HEK293 (cell line): ENCODE results near the gene SMIM14.

ENCODE experiments used
- FEZF1 ChIP-seq: fragments of 450-650 bp; formaldehyde crosslinking; IDR thresholded peaks from 2 replicates; pipeline ENCODE4 v1.5.1; 2016; ENCODE audit warnings: missing biosample characterization, missing genetic modification characterization
- IKZF3 ChIP-seq: fragments of 450-650 bp; IDR thresholded peaks from 2 replicates; pipeline ENCODE4 v1.5.0; 2018; ENCODE audit warnings: missing biosample characterization, mild to moderate bottlenecking, missing genetic modification characterization, moderate library complexity
- KLF7 ChIP-seq: fragments of 450-650 bp; formaldehyde crosslinking; IDR thresholded peaks from 2 replicates; pipeline ENCODE4 v1.5.1; 2016; ENCODE audit warnings: missing biosample characterization, missing genetic modification characterization, borderline replicate concordance
- KLF8 ChIP-seq: fragments of 450-650 bp; formaldehyde crosslinking; IDR thresholded peaks from 2 replicates; pipeline ENCODE4 v1.5.1; 2016; ENCODE audit warnings: missing biosample characterization, missing genetic modification characterization
- KLF9 ChIP-seq: fragments of 450-650 bp; formaldehyde crosslinking; IDR thresholded peaks from 2 replicates; pipeline ENCODE4 v1.5.1; 2016; ENCODE audit warnings: missing biosample characterization, missing genetic modification characterization, low read depth
- ZBTB17 ChIP-seq: fragments of 450-650 bp; formaldehyde crosslinking; IDR thresholded peaks from 2 replicates; pipeline ENCODE4 v1.5.1; 2016; ENCODE audit warnings: missing biosample characterization, missing genetic modification characterization
- ZNF121 ChIP-seq: fragments of 450-650 bp; formaldehyde crosslinking; IDR thresholded peaks from 2 replicates; pipeline ENCODE4 v1.5.1; 2016; ENCODE audit warnings: missing biosample characterization, missing genetic modification characterization
- ZNF184 ChIP-seq: fragments of 450-650 bp; IDR thresholded peaks from 2 replicates; pipeline ENCODE4 v1.5.1; 2018; ENCODE audit warnings: missing biosample characterization, mild to moderate bottlenecking, missing genetic modification characterization
- ZNF221 ChIP-seq: fragments of 450-650 bp; formaldehyde crosslinking; IDR thresholded peaks from 2 replicates; pipeline ENCODE4 v1.5.1; 2017; ENCODE audit warnings: missing biosample characterization, missing genetic modification characterization, borderline replicate concordance
- ZNF23 ChIP-seq: fragments of 450-650 bp; formaldehyde crosslinking; IDR thresholded peaks from 2 replicates; pipeline ENCODE4 v1.5.1; 2016; ENCODE audit warnings: missing biosample characterization, missing genetic modification characterization, borderline replicate concordance
- ZNF324 ChIP-seq: fragments of 450-650 bp; formaldehyde crosslinking; IDR thresholded peaks from 2 replicates; pipeline ENCODE4 v1.5.1; 2016; ENCODE audit warnings: missing biosample characterization, missing genetic modification characterization
- ZNF341 ChIP-seq: fragments of 450-650 bp; formaldehyde crosslinking; IDR thresholded peaks from 2 replicates; pipeline ENCODE4; 2016; ENCODE audit warnings: low read depth, missing biosample characterization, missing genetic modification characterization
- ZNF350 ChIP-seq: fragments of 450-650 bp; formaldehyde crosslinking; IDR thresholded peaks from 2 replicates; pipeline ENCODE4 v1.5.0; 2017; ENCODE audit warnings: missing biosample characterization, mild to moderate bottlenecking, missing genetic modification characterization
- ZNF48 ChIP-seq: fragments of 450-650 bp; formaldehyde crosslinking; IDR thresholded peaks from 2 replicates; pipeline ENCODE4 v1.5.1; 2016; ENCODE audit warnings: missing biosample characterization, missing genetic modification characterization
- ZNF610 ChIP-seq: fragments of 450-650 bp; formaldehyde crosslinking; IDR thresholded peaks from 2 replicates; pipeline ENCODE4 v1.5.1; 2016; ENCODE audit warnings: missing biosample characterization, missing genetic modification characterization, borderline replicate concordance
- ZNF623 ChIP-seq: fragments of 450-650 bp; formaldehyde crosslinking; IDR thresholded peaks from 2 replicates; pipeline ENCODE4 v1.5.1; 2016; ENCODE audit warnings: missing biosample characterization, missing genetic modification characterization
- ZNF791 ChIP-seq: fragments of 450-650 bp; formaldehyde crosslinking; IDR thresholded peaks from 2 replicates; pipeline ENCODE4 v1.5.1; 2016; ENCODE audit warnings: missing biosample characterization, missing genetic modification characterization
- ZNF843 ChIP-seq: fragments of 450-650 bp; formaldehyde crosslinking; IDR thresholded peaks from 2 replicates; pipeline ENCODE4 v1.5.1; 2016; ENCODE audit warnings: missing biosample characterization, missing genetic modification characterization
- ZSCAN16 ChIP-seq: fragments of 450-650 bp; formaldehyde crosslinking; IDR thresholded peaks from 2 replicates; pipeline ENCODE4 v1.5.1; 2016; ENCODE audit warnings: missing biosample characterization, missing genetic modification characterization
- TF ChIP-seq, protein P1 (sequence below): fragments of 450-650 bp; formaldehyde crosslinking; IDR thresholded peaks from 2 replicates; pipeline ENCODE4 v1.5.1; 2016; ENCODE audit warnings: missing biosample characterization, missing genetic modification characterization
- TF ChIP-seq, protein P2 (sequence below): fragments of 450-650 bp; formaldehyde crosslinking; IDR thresholded peaks from 2 replicates; pipeline ENCODE4 v1.5.1; 2016; ENCODE audit warnings: missing biosample characterization, missing genetic modification characterization
- TF ChIP-seq, protein P3 (sequence below): fragments of 450-650 bp; formaldehyde crosslinking; IDR thresholded peaks from 2 replicates; pipeline ENCODE4 v1.5.0; 2017; ENCODE audit warnings: missing biosample characterization, missing genetic modification characterization, borderline replicate concordance
- TF ChIP-seq, protein P4 (sequence below): fragments of 450-650 bp; IDR thresholded peaks from 2 replicates; pipeline ENCODE4 v1.5.1; 2018; ENCODE audit warnings: missing biosample characterization, mild to moderate bottlenecking, missing genetic modification characterization
- TF ChIP-seq, protein P5 (sequence below): fragments of 450-650 bp; formaldehyde crosslinking; IDR thresholded peaks from 2 replicates; pipeline ENCODE4 v1.5.1; 2016; ENCODE audit warnings: missing biosample characterization, missing genetic modification characterization
- TF ChIP-seq, protein P6 (sequence below): fragments of 450-650 bp; IDR thresholded peaks from 2 replicates; pipeline ENCODE4 v1.5.1; 2018; ENCODE audit warnings: missing biosample characterization, missing genetic modification characterization
- TF ChIP-seq, protein P7 (sequence below): fragments of 450-650 bp; formaldehyde crosslinking; IDR thresholded peaks from 2 replicates; pipeline ENCODE4 v1.5.1; 2016; ENCODE audit warnings: missing biosample characterization, missing genetic modification characterization

The SMIM14 gene

DNA sequence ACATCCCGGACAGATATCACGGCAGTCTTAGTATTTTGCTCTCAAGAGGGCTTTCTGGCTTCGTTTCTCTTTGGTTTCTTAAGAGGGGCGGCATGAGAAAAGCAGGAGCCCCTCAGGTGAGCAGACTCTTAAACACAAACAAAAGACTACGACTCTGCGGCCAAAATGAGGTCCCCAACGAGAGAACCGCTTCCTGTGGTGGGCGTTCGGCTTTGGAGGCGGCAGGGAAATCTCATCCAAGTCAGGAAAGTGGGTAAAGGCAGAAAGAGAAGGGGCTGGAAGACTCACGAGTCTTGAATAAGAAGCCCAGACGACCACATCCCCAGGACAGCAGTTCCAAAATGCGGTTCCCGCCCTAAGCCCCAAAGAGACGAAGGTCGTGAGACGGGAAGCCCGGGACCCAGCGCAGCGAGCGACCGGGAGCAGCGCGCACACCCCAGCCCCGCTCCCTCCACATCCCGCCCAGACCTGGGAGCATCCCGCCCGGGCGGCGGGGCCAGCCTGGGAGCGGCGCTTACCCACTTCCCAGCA is 111.8 kb downstream of the SMIM14 start (continued):
- TF ChIP-seq, protein P1, sequence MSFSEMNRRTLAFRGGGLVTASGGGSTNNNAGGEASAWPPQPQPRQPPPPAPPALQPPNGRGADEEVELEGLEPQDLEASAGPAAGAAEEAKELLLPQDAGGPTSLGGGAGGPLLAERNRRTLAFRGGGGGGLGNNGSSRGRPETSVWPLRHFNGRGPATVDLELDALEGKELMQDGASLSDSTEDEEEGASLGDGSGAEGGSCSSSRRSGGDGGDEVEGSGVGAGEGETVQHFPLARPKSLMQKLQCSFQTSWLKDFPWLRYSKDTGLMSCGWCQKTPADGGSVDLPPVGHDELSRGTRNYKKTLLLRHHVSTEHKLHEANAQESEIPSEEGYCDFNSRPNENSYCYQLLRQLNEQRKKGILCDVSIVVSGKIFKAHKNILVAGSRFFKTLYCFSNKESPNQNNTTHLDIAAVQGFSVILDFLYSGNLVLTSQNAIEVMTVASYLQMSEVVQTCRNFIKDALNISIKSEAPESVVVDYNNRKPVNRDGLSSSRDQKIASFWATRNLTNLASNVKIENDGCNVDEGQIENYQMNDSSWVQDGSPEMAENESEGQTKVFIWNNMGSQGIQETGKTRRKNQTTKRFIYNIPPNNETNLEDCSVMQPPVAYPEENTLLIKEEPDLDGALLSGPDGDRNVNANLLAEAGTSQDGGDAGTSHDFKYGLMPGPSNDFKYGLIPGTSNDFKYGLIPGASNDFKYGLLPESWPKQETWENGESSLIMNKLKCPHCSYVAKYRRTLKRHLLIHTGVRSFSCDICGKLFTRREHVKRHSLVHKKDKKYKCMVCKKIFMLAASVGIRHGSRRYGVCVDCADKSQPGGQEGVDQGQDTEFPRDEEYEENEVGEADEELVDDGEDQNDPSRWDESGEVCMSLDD (tag by site-specific recombination), result no peak
- TF ChIP-seq ZNF610 (tag by site-specific recombination) (0 out of 2 replicates have a peak, but pooled peaks have one; percentile 16), ZNF48 (tag by site-specific recombination) (no peak), IKZF3 (no peak; the same call in 1 of the 2 replicates), ZNF221 (tag by site-specific recombination) (no peak), ZSCAN16 (tag by site-specific recombination) (no peak), ZNF791 (tag by site-specific recombination) (no peak), ZNF623 (tag by site-specific recombination) (0 out of 2 replicates have a peak, but pooled peaks have one; percentile 6), ZNF350 (no peak), ZNF23 (no peak), ZNF121 (no peak), ZNF324 (tag by site-specific recombination) (no peak), FEZF1 (tag by site-specific recombination) (no peak), ZNF341 (tag by site-specific recombination) (peak; percentile 59), ZNF184 (tag by site-specific recombination) (no peak), KLF7 (tag by site-specific recombination) (no peak), ZBTB17 (tag by site-specific recombination) (no peak), KLF9 (no peak; the same call in 1 of the 2 replicates), ZNF843 (tag by site-specific recombination) (no peak), KLF8 (no peak)
- TF ChIP-seq, protein P2, sequence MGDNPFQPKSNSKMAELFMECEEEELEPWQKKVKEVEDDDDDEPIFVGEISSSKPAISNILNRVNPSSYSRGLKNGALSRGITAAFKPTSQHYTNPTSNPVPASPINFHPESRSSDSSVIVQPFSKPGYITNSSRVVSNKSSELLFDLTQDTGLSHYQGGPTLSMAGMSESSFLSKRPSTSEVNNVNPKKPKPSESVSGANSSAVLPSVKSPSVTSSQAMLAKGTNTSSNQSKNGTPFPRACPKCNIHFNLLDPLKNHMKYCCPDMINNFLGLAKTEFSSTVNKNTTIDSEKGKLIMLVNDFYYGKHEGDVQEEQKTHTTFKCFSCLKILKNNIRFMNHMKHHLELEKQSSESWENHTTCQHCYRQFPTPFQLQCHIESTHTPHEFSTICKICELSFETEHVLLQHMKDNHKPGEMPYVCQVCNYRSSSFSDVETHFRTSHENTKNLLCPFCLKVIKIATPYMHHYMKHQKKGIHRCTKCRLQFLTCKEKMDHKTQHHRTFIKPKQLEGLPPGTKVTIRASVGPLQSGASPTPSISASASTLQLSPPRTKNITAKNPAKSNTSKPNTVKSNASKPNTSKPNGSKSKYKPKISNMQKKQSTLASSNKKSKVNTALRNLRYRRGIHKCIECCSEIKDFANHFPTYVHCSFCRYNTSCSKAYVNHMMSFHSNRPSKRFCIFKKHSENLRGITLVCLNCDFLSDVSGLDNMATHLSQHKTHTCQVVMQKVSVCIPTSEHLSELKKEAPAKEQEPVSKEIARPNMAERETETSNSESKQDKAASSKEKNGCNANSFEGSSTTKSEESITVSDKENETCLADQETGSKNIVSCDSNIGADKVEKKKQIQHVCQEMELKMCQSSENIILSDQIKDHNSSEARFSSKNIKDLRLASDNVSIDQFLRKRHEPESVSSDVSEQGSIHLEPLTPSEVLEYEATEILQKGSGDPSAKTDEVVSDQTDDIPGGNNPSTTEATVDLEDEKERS (tag by site-specific recombination), result no peak
- TF ChIP-seq, protein P3, sequence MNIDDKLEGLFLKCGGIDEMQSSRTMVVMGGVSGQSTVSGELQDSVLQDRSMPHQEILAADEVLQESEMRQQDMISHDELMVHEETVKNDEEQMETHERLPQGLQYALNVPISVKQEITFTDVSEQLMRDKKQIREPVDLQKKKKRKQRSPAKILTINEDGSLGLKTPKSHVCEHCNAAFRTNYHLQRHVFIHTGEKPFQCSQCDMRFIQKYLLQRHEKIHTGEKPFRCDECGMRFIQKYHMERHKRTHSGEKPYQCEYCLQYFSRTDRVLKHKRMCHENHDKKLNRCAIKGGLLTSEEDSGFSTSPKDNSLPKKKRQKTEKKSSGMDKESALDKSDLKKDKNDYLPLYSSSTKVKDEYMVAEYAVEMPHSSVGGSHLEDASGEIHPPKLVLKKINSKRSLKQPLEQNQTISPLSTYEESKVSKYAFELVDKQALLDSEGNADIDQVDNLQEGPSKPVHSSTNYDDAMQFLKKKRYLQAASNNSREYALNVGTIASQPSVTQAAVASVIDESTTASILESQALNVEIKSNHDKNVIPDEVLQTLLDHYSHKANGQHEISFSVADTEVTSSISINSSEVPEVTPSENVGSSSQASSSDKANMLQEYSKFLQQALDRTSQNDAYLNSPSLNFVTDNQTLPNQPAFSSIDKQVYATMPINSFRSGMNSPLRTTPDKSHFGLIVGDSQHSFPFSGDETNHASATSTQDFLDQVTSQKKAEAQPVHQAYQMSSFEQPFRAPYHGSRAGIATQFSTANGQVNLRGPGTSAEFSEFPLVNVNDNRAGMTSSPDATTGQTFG (tag by site-specific recombination), result no peak
- TF ChIP-seq, protein P4, sequence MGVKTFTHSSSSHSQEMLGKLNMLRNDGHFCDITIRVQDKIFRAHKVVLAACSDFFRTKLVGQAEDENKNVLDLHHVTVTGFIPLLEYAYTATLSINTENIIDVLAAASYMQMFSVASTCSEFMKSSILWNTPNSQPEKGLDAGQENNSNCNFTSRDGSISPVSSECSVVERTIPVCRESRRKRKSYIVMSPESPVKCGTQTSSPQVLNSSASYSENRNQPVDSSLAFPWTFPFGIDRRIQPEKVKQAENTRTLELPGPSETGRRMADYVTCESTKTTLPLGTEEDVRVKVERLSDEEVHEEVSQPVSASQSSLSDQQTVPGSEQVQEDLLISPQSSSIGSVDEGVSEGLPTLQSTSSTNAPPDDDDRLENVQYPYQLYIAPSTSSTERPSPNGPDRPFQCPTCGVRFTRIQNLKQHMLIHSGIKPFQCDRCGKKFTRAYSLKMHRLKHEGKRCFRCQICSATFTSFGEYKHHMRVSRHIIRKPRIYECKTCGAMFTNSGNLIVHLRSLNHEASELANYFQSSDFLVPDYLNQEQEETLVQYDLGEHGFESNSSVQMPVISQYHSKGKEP (tag by site-specific recombination), result no peak
- TF ChIP-seq, protein P5, sequence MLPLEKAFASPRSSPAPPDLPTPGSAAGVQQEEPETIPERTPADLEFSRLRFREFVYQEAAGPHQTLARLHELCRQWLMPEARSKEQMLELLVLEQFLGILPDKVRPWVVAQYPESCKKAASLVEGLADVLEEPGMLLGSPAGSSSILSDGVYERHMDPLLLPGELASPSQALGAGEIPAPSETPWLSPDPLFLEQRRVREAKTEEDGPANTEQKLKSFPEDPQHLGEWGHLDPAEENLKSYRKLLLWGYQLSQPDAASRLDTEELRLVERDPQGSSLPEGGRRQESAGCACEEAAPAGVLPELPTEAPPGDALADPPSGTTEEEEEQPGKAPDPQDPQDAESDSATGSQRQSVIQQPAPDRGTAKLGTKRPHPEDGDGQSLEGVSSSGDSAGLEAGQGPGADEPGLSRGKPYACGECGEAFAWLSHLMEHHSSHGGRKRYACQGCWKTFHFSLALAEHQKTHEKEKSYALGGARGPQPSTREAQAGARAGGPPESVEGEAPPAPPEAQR (tag by site-specific recombination), result no peak
- TF ChIP-seq, protein P6, sequence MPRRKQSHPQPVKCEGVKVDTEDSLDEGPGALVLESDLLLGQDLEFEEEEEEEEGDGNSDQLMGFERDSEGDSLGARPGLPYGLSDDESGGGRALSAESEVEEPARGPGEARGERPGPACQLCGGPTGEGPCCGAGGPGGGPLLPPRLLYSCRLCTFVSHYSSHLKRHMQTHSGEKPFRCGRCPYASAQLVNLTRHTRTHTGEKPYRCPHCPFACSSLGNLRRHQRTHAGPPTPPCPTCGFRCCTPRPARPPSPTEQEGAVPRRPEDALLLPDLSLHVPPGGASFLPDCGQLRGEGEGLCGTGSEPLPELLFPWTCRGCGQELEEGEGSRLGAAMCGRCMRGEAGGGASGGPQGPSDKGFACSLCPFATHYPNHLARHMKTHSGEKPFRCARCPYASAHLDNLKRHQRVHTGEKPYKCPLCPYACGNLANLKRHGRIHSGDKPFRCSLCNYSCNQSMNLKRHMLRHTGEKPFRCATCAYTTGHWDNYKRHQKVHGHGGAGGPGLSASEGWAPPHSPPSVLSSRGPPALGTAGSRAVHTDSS (tag by site-specific recombination), result no peak
- TF ChIP-seq, protein P7, sequence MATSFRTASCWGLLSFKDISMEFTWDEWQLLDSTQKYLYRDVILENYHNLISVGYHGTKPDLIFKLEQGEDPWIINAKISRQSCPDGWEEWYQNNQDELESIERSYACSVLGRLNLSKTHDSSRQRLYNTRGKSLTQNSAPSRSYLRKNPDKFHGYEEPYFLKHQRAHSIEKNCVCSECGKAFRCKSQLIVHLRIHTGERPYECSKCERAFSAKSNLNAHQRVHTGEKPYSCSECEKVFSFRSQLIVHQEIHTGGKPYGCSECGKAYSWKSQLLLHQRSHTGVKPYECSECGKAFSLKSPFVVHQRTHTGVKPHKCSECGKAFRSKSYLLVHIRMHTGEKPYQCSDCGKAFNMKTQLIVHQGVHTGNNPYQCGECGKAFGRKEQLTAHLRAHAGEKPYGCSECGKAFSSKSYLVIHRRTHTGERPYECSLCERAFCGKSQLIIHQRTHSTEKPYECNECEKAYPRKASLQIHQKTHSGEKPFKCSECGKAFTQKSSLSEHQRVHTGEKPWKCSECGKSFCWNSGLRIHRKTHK (tag by site-specific recombination), result no peak
